SJSA1 (cell line): ENCODE data around the gene CDK14. TPM values are rescaled to one million over a fixed set of nuclear protein-coding genes. Genes with fewer than 3 reads are reported as not detected.
"Not testable (repeated sequence)": the region's sequence is repeated elsewhere in the genome, so short reads cannot be mapped to it uniquely, and the experiment has no call there.

Experiments used
- DNase-seq, 2 experiments: peaks; one replicate each; pipeline ENCODE4 v3.0.0-alpha.2; 2015 to 2020; ENCODE audit warnings: low spot score in 2 of 2, low read depth in 1 of 2
- H3K27ac ChIP-seq: fragments of 250-450 bp; sonication (Bioruptor Pico); 2 replicates; pipeline ENCODE4 v1.5.1; 2020; ENCODE audit warnings: mild to moderate bottlenecking, moderate library complexity
- H3K27me3 ChIP-seq: fragments of 250-450 bp; sonication (Bioruptor Pico); replicated peaks from 2 replicates; pipeline ENCODE4 v1.5.1; 2020; ENCODE audit warnings: mild to moderate bottlenecking, moderate library complexity
- H3K36me3 ChIP-seq: fragments of 250-450 bp; sonication (Bioruptor Pico); 2 replicates; pipeline ENCODE4 v1.5.1; 2020; ENCODE audit warnings: mild to moderate bottlenecking
- H3K4me1 ChIP-seq: fragments of 250-450 bp; sonication (Bioruptor Pico); replicated peaks from 2 replicates; pipeline ENCODE4 v1.6.1; 2021; ENCODE audit warnings: mild to moderate bottlenecking
- H3K4me3 ChIP-seq: fragments of 250-450 bp; sonication (Bioruptor Pico); 2 replicates; pipeline ENCODE4 v1.5.1; 2020; ENCODE audit warnings: mild to moderate bottlenecking
- H3K9me3 ChIP-seq: fragments of 250-450 bp; sonication (Bioruptor Pico); replicated peaks from 2 replicates; pipeline ENCODE4 v1.5.1; 2020; ENCODE audit warnings: mild to moderate bottlenecking
- total RNA-seq: library from RNA; depleted of rRNA; stranded (reverse); fragments of >200 nt; shearing (Covaris generic); gene quantifications from 2 replicates; pipeline ENCODE4 v1.2.3, GENCODE V29; 2014

The CDK14 gene
- total RNA-seq, 1 experiment from 2014 or later = 20.8 TPM

DNA sequence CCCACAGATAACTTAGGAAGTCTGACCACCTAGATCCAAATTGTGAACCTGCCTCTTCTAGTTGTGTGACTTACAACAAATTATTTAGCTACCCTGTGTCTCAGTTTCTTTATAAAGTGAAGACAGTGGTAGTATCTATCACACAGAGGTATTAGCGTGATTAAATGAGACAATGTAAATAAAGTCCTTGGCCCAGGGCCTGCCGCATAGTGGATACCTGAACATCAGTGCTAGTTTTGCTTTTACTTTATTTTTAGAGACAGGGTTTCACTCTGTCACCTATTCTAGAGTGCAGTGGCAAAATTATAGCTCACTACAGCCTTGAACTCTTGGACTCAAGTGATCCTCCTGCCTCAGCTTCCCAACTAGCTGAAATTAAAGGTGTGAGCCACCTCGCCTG is 177.1 kb downstream of the CDK14 start:
- no peak overlapping the region for H3K4me3 ChIP-seq
- no peaks in the 10 kb centered on the region for H3K9me3 ChIP-seq
- no peaks in the 10 kb centered on the region; the same call in 1 of the 2 replicates for H3K36me3 ChIP-seq
- no peak overlapping the region for H3K27ac ChIP-seq
- H3K4me1 ChIP-seq = no peaks in the 10 kb centered on the region
- no peak for DNase-seq
- H3K27me3 ChIP-seq = no peaks in the 10 kb centered on the region

DNA sequence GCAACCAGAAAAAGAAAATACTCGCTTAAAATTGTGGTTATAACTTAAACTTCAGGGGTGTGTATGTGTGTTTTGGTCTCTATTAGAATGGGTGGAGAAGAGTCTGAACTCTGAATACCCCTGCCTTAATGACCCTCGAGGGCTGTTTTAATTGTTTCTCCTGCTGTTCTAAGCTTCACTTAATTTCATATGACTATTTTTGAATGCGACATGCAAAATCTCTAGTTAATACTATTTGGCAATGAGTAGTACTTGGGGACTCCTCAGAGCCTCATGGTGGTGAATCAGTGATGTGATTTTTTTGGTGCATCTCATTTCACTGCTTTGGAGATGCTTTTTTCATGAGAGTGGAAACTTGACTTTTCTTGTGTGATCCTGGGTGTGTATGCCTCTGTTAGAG is 178.6 kb downstream of the CDK14 start:
- H3K9me3 ChIP-seq = no peaks in the 10 kb centered on the region
- no peak overlapping the region for H3K4me3 ChIP-seq
- no peak overlapping the region for H3K27ac ChIP-seq
- no peaks in the 10 kb centered on the region for H3K4me1 ChIP-seq
- no peaks in the 10 kb centered on the region; the same call in 1 of the 2 replicates for H3K36me3 ChIP-seq
- no peaks in the 10 kb centered on the region for H3K27me3 ChIP-seq
- DNase-seq = no peak

DNA sequence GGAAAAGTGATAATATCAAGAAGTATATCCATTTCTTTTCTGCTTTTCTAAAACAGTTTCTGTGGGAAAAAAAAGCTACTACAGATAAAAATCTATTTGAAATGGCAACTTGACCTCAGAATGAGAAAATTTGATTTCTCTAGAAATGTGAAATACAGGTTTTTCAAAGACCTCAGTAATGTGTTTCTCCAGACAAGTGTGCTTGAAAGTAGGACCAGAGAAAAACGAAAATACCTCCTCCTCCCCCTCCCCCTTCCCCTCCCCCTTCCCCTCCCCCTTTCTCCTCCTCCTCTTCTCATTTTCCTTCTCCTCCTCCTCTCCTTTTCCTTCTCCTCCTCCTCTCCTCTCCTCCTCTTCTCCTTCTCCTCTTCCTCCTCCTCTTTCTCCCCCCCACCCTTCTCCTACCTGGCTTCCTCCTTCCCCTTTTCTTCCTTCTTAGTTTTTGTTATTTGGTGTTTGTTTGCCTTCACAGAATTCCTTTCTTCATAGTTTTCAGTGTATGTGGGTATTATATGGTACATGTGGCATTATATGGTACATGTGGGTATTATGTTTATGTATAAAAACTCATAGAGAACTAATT is 179.4 kb downstream of the CDK14 start:
- Histone ChIP-seq H3K4me1 (no peaks in the 10 kb centered on the region), H3K4me3 (no peak overlapping the region), H3K27me3 (no peaks in the 10 kb centered on the region), H3K27ac (no peak overlapping the region), H3K36me3 (no peaks in the 10 kb centered on the region; the same call in 1 of the 2 replicates), H3K9me3 (no peaks in the 10 kb centered on the region)
- no peak for DNase-seq

DNA sequence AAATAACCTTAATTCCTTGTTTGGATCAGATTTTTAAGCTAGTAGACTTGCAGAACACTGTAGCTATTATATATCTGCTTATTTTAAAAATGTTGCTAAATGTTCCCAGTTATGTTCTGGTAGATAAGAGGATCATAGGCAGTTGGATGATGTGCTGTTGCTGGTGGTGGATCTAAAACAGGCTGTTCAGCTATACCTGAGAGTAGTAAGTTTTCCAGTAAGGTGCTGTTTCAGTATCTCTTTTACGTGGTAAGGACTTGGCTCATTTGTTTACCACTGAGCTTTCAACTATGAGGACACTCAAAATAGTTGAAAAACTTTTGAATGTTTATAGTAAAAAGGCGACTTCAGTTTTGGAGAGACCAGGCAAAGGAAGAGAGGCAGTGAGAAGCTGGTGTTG is 180.9 kb downstream of the CDK14 start:
- Histone ChIP-seq H3K27me3 (no peaks in the 10 kb centered on the region), H3K4me3 (no peak overlapping the region), H3K4me1 (no peaks in the 10 kb centered on the region), H3K27ac (no peak overlapping the region), H3K9me3 (no peaks in the 10 kb centered on the region), H3K36me3 (no peaks in the 10 kb centered on the region)
- DNase-seq = no peak

DNA sequence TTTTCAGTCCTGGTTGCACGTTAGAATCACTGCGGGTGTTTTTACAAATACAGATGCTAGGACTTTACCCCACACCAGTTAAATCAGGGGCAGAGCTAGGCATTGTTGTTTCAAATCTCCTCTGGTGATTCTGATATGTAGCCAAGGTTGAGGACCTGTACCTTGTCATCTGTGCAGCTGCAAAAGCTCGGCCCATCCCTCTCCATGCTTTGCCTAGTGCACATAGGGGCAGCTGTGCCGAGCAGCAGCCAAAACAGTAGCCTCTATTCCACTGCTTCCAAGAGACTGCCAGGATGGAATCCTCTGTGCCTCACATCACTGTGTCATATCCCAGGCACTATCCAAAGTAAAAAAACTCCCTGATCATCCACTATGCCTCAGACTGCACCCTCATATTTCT is 181.3 kb downstream of the CDK14 start:
- H3K27me3 ChIP-seq = no peaks in the 10 kb centered on the region
- DNase-seq = no peak
- no peaks in the 10 kb centered on the region for H3K9me3 ChIP-seq
- H3K36me3 ChIP-seq = no peaks in the 10 kb centered on the region
- no peak overlapping the region for H3K4me3 ChIP-seq
- H3K4me1 ChIP-seq = no peaks in the 10 kb centered on the region
- no peak overlapping the region for H3K27ac ChIP-seq

DNA sequence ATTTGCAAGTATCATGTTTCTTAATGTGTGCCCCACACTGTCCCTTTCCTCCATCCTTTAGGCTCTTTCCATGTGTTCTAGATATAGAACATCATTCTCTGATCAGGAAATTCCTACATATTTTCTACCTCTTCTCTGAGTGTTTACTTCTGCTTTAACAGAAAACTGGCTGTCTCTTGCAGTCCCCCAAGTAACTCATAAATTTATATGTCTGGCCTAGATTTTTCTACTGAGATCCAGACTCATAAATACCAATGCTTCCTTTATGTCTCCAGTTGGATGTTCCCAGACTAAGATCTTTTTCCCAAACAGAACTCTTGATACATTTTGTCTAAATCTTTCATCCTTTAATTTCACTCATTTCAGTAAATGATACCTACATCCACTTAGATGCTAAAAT is 181.8 kb downstream of the CDK14 start:
- Histone ChIP-seq H3K4me3 (no peak overlapping the region), H3K9me3 (no peaks in the 10 kb centered on the region), H3K4me1 (no peaks in the 10 kb centered on the region), H3K36me3 (no peaks in the 10 kb centered on the region), H3K27me3 (no peaks in the 10 kb centered on the region), H3K27ac (no peak overlapping the region)
- DNase-seq = no peak

DNA sequence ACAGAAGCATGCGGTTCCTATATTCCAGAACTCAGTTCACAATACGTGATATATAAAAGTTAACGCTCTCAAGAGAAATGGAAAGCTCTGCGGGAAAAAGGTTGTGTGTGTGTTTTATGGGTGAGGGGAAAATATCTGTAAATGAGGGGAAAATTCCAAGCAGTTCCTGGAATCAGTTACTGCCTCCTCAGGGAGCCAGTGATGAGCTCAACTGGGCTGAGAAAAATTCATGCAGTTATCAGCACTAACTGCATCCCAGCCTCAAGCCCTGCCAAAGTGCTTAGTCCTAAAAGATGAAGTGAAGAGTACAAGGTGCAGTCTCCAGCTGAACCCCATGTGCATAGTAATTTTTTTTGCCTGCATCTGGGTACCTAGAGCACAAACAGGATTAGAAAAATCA is 191.9 kb downstream of the CDK14 start:
- peaks cover 7% of the 10 kb centered on the region; the same call in 1 of the 2 replicates for H3K36me3 ChIP-seq
- H3K4me3 ChIP-seq = no peak overlapping the region
- no peaks in the 10 kb centered on the region for H3K4me1 ChIP-seq
- no peaks in the 10 kb centered on the region for H3K27me3 ChIP-seq
- no peak for DNase-seq
- H3K9me3 ChIP-seq = 0 out of 2 replicates have a peak, but pooled peaks cover 3% of the 10 kb centered on the region
- no peak overlapping the region for H3K27ac ChIP-seq

DNA sequence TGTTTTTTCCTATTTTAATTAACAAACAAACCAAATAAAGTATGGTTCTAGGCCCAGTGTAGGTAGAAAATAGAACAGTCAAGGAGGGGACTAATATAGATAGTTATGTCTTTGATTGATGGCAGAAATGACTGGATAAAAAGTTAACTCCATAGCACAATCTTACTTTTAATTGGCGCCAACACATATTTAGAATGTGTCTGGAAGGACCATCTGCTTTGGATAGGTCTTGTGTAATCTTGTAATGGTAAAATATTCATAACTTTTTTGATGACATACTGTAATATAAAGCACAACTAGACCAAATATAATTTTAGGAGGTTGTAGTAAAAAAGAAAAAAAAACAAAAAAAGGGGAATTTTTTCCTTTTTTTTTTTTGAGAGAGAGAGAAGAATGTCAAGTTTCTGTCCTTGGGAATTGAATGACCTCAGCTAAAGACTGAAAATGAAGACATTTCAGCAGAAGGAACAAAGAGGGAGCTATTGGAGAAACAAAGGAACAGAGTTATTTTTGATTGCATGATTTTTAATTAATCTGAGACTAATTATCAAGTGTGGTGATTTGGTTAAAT is 193.7 kb downstream of the CDK14 start:
- Histone ChIP-seq H3K4me1 (no peaks in the 10 kb centered on the region), H3K9me3 (0 out of 2 replicates have a peak, but pooled peaks cover 3% of the 10 kb centered on the region), H3K27me3 (no peaks in the 10 kb centered on the region), H3K4me3 (no peak overlapping the region), H3K27ac (no peak overlapping the region), H3K36me3 (peaks cover 7% of the 10 kb centered on the region)
- no peak for DNase-seq

DNA sequence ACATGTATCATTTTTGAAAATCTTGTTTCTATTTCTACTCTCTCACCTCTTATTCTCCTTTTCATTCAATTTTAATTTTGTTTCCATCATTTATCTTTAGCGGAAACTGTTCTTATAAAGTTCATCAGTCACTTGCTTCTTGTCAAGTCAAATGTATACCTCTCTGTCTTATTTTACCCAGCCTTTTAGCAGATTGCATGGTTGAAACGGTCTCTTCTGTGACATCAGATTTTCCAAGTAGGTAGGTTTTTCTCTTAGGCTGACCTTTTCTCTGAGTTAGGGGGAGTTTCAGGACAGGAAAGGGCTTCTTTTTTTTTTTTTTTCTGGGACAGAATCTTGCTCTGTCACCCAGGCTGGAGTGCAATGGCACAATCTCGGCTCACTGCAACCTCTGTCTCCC is 195.5 kb downstream of the CDK14 start:
- Histone ChIP-seq H3K4me3 (no peak overlapping the region), H3K36me3 (peaks cover 7% of the 10 kb centered on the region), H3K27me3 (no peaks in the 10 kb centered on the region), H3K9me3 (0 out of 2 replicates have a peak, but pooled peaks cover 3% of the 10 kb centered on the region), H3K27ac (no peak overlapping the region), H3K4me1 (no peaks in the 10 kb centered on the region)
- DNase-seq = no peak

DNA sequence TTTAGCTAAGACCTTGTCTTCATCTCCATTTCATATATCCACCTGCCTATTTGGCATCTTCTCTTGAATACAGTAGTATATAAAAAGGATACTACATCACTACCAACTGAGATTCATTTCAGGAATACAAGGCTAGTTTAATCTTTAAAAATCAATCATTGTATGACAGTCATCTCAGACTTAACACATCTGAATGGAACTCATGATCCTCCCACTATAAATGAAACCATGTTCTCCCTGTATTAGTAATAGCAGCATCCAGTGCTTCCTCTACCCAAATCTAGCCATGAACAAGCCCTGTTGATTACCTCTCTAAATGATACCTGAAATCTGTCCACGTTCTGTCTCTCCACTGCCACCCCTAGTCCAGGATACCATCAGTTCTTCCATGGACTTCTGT is 196.2 kb downstream of the CDK14 start:
- Histone ChIP-seq H3K9me3 (0 out of 2 replicates have a peak, but pooled peaks cover 3% of the 10 kb centered on the region), H3K36me3 (peaks cover 7% of the 10 kb centered on the region), H3K4me1 (no peaks in the 10 kb centered on the region), H3K4me3 (no peak overlapping the region), H3K27ac (no peak overlapping the region), H3K27me3 (no peaks in the 10 kb centered on the region)
- no peak for DNase-seq

DNA sequence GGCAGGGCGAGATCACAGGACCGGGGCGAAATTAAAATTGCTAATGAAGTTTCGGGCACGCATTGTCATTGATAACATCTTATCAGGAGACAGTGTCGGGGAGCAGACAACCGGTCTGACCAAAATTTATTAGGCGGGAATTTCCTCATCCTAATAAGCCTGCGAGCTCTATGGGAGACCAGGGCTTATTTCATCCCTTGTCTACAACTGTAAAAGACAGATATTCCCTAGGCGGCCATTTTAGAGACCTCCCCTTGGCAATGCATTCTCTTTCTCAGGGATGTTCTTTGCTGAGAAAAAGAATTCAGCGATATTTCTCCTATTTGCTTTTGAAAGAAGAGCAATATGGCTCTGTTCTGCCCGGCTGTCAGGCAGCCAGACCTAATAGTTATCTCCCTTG is 198.1 kb downstream of the CDK14 start:
- H3K9me3 ChIP-seq, H3K27me3 ChIP-seq, H3K4me3 ChIP-seq, H3K36me3 ChIP-seq, H3K27ac ChIP-seq, DNase-seq, H3K4me1 ChIP-seq: not testable (repeated sequence)

DNA sequence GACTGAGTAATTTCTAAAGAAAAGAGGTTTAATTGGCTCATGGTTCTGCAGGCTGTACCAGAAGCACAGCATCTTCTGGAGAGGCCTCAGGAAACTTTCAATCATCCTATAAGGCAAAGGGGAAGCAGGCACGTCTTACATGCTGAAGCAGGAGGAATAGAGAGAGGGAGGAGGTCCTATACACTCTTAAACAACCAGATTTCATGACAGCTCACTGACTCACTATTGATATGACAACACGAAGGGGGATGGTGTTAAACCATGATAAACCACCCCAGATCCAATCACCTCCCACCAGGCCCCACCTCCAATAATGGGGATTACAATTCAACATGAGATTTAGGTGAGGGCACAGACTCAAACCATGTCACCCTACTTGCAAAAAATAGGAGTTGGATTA is 201.5 kb downstream of the CDK14 start:
- Histone ChIP-seq H3K9me3 (no peaks in the 10 kb centered on the region), H3K4me1 (no peaks in the 10 kb centered on the region), H3K27ac (no peak overlapping the region), H3K4me3 (no peak overlapping the region), H3K27me3 (no peaks in the 10 kb centered on the region), H3K36me3 (peaks cover 2% of the 10 kb centered on the region)
- no peak for DNase-seq

DNA sequence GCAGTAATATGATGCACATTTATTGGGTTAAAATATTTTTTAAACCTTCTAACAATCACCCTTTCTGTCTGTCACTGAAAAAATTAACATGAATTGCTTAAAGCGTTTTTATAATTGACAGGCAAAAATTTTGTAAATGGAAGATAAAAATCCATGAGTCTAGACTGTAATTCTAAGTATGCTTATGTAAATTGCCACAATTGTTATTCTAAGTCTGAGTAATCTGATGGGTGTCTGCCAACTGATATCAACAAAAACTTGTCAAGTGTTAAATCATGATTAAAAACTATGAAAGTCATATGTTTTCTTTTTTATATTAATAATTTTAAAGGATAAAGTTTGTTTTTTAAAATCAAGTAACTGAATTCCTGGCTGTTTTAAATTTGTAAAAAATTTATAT is 208.2 kb downstream of the CDK14 start:
- Histone ChIP-seq H3K9me3 (no peaks in the 10 kb centered on the region), H3K36me3 (no peaks in the 10 kb centered on the region; the same call in 1 of the 2 replicates), H3K4me3 (no peak overlapping the region), H3K27me3 (no peaks in the 10 kb centered on the region), H3K27ac (no peak overlapping the region), H3K4me1 (no peaks in the 10 kb centered on the region)
- DNase-seq = no peak

DNA sequence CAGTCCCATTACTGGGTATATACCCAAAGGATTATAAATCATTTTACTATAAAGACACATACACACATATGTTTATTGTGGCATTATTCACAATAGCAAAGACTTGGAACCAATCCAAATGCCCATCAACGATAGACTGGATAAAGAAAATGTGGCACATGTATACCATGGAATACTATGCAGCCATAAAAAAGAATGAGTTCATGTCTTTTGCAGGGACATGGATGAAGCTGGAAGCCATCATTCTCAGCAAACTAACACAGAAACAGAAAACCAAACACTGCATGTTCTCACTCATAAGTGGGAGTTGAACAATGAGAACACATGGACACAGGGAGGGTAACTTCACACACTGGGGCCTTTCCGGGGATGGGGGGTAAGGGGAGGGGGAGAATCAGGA is 219.4 kb downstream of the CDK14 start:
- H3K4me3 ChIP-seq, DNase-seq: not testable (repeated sequence)

More for the DNA sequence above, 219.4 kb downstream of the CDK14 start:
- H3K9me3 ChIP-seq, H3K27ac ChIP-seq, H3K27me3 ChIP-seq, H3K36me3 ChIP-seq, H3K4me1 ChIP-seq: not testable (repeated sequence)
